Esophagus squamous epithelium (tissue), 5 donors: ENCODE measurements around the gene CEP85L. TPM values are rescaled to one million over a fixed set of nuclear protein-coding genes. Genes with fewer than 3 reads are reported as not detected.

Experiments
- DNase-seq: peaks from one replicate; lab custom pipeline; 2025; lab: John Stamatoyannopoulos, UW
- H3K27ac ChIP-seq, 4 donors: fragments of 200-600 bp; sonication (generic); one replicate each; pipeline ENCODE4 v1.5.1; 2016 to 2019; ENCODE audit warnings: mild to moderate bottlenecking in 1 of 4
- H3K27me3 ChIP-seq, 4 donors: fragments of 200-600 bp; sonication (generic); 1 replicate in 3 of 4; 2 replicates in 1 of 4; pipeline versions ENCODE4 v1.5.1 to v1.6.0; 2017 to 2021; ENCODE audit warnings: antibody characterized with exemption in 1 of 4
- H3K36me3 ChIP-seq, 3 donors: fragments of 200-600 bp; sonication (generic); one replicate each; pipeline ENCODE4 v1.5.1; 2016 to 2019
- H3K4me1 ChIP-seq, 3 donors: fragments of 200-600 bp; sonication (generic); one replicate each; pipeline ENCODE4 v1.5.1; 2017 to 2019
- H3K4me3 ChIP-seq, 4 donors: fragments of 200-600 bp; sonication (generic); 1 replicate in 3 of 4; 2 replicates in 1 of 4; pipeline ENCODE4 v1.5.1; 2016 to 2019; ENCODE audit warnings: mild to moderate bottlenecking in 2 of 4, moderate library complexity in 1 of 4
- H3K9me3 ChIP-seq, 3 donors: fragments of 200-600 bp; sonication (generic); one replicate each; pipeline ENCODE4 v1.5.1; 2016 to 2019
- POLR2A ChIP-seq, 4 donors: fragments of 450-650 bp; IDR thresholded peaks; one replicate each; pipeline ENCODE4 v1.6.1; 2017; ENCODE audit warnings: antibody characterized with exemption in 4 of 4, mild to moderate bottlenecking in 4 of 4, moderate library complexity in 3 of 4
- WGBS, 2 donors: methylation state at CpG; one replicate each; pipeline ENCODE4 v1.1.5; 2018; 5-methylcytosine and 5-hydroxymethylcytosine counted together
- intact Hi-C: fragments of 100-400 bp; cut with DNase I; formaldehyde crosslinking; loops from one replicate; pipeline ENCODE4 v1.15.0; 2022
- total RNA-seq, 4 donors: library from RNA; depleted of rRNA; stranded (reverse); fragments of >200 nt; gene quantifications; one replicate each; pipeline ENCODE4 v1.1.0, GENCODE V29; 2016
- TF ChIP-seq, protein P1 (sequence below), 6 experiments: fragments of 450-650 bp in 4 of 6; fragments of 200-600 bp in 2 of 6; sonication (generic) in 2 of 6; IDR thresholded peaks; one replicate each; pipeline ENCODE4 v1.5.1; 2016 to 2019; ENCODE audit warnings: antibody characterized with exemption in 6 of 6, mild to moderate bottlenecking in 4 of 6, moderate library complexity in 4 of 6
- donor health status: DM: yes; HTN: yes; CAD: no.

The CEP85L gene
- total RNA-seq, 4 donors from 2014 or later = 1.3 to 9.2 (median 5.3) TPM

DNA sequence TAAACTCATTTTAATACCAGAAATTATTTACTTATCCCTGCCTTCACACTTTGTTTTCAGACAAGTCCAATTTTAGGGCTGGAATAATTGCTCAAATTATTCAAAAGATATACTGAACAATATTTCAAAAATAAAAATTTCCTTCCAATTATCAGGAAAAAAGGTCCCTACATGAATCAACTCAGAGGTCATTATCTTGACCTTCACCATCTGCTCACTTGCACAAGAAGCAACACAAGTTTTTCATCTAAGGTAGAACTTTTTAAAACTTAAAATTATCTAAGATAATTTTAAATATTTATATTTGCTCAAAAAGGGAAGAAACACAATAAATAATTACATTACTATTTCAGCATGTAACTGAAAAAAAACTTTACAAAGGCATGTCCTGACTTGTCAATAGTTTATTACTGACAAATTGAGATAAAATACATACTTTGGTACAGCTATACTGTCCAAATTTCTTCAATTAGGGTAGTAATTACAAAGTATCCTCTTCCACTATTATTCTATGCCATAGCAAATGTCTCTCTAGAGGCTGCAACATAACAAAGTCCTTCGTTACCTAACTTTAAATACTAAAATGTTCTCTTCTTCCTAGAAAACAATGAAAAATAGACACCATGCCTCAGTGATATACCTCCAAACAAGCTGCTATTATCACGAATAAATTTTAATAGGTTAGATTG is 2.4 kb downstream of the CEP85L start:
- H3K36me3 ChIP-seq = no peaks in the 10 kb centered on the region
- 59 to 63% methylated on average over 2 of the region's 2 CpGs for whole genome bisulfite sequencing, 2 donors
- DNase-seq = no peak
- intact Hi-C loops = no loop called here
- H3K27ac ChIP-seq = peak overlapping the region in 1 of 4 donors; percentile 95
- H3K9me3 ChIP-seq = no peaks in the 10 kb centered on the region
- H3K4me1 ChIP-seq = peaks cover 0 to 34% (median 0%) of the 10 kb centered on the region in 3 donors
- peaks cover 0 to 7% (median 0%) of the 10 kb centered on the region in 4 donors for H3K27me3 ChIP-seq
- no peak for TF ChIP-seq POLR2A (IDR thresholded peaks at IDR 0.05)
- TF ChIP-seq, protein P1, sequence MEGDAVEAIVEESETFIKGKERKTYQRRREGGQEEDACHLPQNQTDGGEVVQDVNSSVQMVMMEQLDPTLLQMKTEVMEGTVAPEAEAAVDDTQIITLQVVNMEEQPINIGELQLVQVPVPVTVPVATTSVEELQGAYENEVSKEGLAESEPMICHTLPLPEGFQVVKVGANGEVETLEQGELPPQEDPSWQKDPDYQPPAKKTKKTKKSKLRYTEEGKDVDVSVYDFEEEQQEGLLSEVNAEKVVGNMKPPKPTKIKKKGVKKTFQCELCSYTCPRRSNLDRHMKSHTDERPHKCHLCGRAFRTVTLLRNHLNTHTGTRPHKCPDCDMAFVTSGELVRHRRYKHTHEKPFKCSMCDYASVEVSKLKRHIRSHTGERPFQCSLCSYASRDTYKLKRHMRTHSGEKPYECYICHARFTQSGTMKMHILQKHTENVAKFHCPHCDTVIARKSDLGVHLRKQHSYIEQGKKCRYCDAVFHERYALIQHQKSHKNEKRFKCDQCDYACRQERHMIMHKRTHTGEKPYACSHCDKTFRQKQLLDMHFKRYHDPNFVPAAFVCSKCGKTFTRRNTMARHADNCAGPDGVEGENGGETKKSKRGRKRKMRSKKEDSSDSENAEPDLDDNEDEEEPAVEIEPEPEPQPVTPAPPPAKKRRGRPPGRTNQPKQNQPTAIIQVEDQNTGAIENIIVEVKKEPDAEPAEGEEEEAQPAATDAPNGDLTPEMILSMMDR (IDR thresholded peaks at IDR 0.05) = no peak
- peak overlapping the region in 2 of 4 donors; percentile 4 to 76 for H3K4me3 ChIP-seq

DNA sequence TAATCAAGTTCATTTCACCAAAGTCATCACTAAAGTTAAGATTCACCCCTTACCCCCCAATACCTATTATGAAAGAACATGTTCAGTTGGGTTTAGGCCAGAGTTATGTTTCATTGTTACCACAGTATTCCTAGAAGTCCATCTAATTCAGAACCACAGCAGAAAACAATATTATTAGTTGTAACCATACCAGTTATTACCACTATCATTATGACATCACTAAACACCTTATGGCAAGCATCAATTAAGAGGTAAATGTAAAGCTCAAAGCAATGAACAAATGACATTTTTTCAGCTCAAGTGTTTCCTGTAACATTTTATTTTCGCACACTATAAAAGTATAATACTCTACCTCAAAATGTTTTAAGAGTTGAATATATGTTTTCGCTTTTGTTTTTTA is 4.4 kb downstream of the CEP85L start:
- Histone ChIP-seq H3K4me1 (peaks cover 0 to 32% (median 0%) of the 10 kb centered on the region in 3 donors), H3K9me3 (no peaks in the 10 kb centered on the region), H3K27me3 (peaks cover 0 to 7% (median 0%) of the 10 kb centered on the region in 4 donors), H3K36me3 (no peaks in the 10 kb centered on the region), H3K4me3 (no peak overlapping the region), H3K27ac (no peak overlapping the region)
- DNase-seq = no peak
- intact Hi-C loops = no loop called here
- TF ChIP-seq POLR2A (IDR thresholded peaks at IDR 0.05) = no peak
- TF ChIP-seq, protein P1 (IDR thresholded peaks at IDR 0.05) = no peak
- 90 to 97% methylated on average over 2 of the region's 2 CpGs for WGBS, 2 donors

DNA sequence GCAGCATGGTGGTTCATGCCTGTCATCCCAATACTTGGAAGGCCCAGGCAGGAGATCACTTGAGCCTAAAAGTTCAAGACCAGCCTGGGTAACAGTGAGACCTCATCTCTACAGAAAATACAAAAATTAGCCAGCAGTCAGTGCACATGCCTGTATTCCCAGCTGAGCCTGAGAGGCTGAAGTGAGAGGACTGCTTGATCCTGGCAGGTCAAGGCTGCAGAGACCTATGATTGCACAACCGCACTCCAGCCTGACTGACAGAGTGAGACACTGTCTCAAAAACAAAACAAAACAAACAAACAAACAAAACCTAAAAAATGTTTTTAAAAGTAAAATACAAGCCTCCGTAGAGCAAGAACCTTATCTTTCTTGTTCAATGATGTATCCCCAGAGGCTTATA is 6.0 kb downstream of the CEP85L start:
- 86 to 96% methylated on average over 2 of the region's 2 CpGs for WGBS, 2 donors
- no peak for TF ChIP-seq POLR2A (IDR thresholded peaks at IDR 0.05)
- TF ChIP-seq, protein P1 (IDR thresholded peaks at IDR 0.05) = no peak
- H3K27me3 ChIP-seq = peaks cover 0 to 2% (median 0%) of the 10 kb centered on the region in 4 donors
- peaks cover 0 to 19% (median 0%) of the 10 kb centered on the region in 3 donors for H3K4me1 ChIP-seq
- no peaks in the 10 kb centered on the region for H3K9me3 ChIP-seq
- H3K27ac ChIP-seq = no peak overlapping the region
- intact Hi-C loops = no loop called here
- no peak overlapping the region for H3K4me3 ChIP-seq
- H3K36me3 ChIP-seq = no peaks in the 10 kb centered on the region
- DNase-seq = no peak

DNA sequence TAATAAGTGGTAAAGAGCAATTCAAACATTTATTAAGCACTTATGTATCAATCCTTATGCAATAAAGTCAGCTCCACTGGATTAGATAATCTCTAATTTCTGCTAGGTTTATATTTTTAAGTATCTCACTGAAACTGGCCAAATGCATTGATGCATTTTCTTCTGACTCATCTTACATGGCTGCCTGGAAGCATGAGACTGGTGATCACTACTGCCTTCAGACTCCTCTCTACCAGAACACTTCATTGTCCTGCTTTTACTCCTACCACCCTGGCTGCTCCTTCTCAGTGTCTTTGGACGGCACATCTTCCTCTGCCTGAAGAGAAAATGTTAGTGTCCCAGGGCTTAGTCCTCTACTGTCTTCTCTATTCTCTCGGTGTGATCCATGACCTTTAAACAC is 7.4 kb downstream of the CEP85L start:
- DNase-seq = no peak
- intact Hi-C loops = no loop called here
- no peaks in the 10 kb centered on the region for H3K36me3 ChIP-seq
- H3K27me3 ChIP-seq = no peaks in the 10 kb centered on the region
- no peak for TF ChIP-seq POLR2A (IDR thresholded peaks at IDR 0.05)
- TF ChIP-seq, protein P1 (IDR thresholded peaks at IDR 0.05) = no peak
- WGBS, 2 donors = 83 to 92% methylated on average over 2 of the region's 2 CpGs
- H3K4me1 ChIP-seq = peaks cover 0 to 11% (median 7%) of the 10 kb centered on the region in 3 donors
- no peaks in the 10 kb centered on the region for H3K9me3 ChIP-seq
- H3K4me3 ChIP-seq = no peak overlapping the region
- H3K27ac ChIP-seq = no peak overlapping the region

DNA sequence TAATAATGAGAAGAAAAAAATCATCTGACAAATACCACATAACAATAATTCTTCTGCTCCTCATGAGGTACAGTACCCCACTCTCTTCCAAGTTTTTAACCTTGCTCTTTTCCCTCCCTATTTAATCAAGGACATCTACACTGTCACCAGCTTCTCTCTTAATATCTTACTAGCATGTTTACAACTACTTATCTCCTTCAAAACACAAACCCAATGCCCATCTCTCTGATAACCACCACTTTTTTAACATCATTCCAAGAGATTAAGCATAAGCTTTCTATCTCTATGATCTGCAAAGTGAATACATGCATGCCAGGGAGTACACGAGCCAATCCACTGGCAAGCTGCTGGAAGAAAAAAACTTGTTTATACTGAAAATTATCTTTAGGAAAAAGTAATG is 10.3 kb downstream of the CEP85L start:
- Histone ChIP-seq H3K27ac (no peak overlapping the region), H3K36me3 (no peaks in the 10 kb centered on the region), H3K4me3 (no peak overlapping the region), H3K27me3 (no peaks in the 10 kb centered on the region), H3K9me3 (no peaks in the 10 kb centered on the region), H3K4me1 (peaks cover 0 to 9% (median 7%) of the 10 kb centered on the region in 3 donors)
- no peak for DNase-seq
- intact Hi-C loops = no loop called here
- TF ChIP-seq POLR2A (IDR thresholded peaks at IDR 0.05) = no peak
- TF ChIP-seq, protein P1 (IDR thresholded peaks at IDR 0.05) = no peak
- 71% methylated on average over 1 of the region's 1 CpG for WGBS, 2 donors
